NCI-H2227 (cell line): ENCODE results near the gene SLIT3.

Experiments used
- DNase-seq: peaks from one replicate; lab custom pipeline; 2025; ENCODE audit not compliant: unreplicated experiment; lab: John Stamatoyannopoulos, UW

Gene SLIT3

GRCh38 chr5:168879331-168879730, 421.6 kb downstream of the SLIT3 start:
- no peak for DNase-seq

- peak; percentile 16 for DNase-seq
Measured at GRCh38 chr5:168878135-168878745, 422.7 kb downstream of the SLIT3 start.

DNA sequence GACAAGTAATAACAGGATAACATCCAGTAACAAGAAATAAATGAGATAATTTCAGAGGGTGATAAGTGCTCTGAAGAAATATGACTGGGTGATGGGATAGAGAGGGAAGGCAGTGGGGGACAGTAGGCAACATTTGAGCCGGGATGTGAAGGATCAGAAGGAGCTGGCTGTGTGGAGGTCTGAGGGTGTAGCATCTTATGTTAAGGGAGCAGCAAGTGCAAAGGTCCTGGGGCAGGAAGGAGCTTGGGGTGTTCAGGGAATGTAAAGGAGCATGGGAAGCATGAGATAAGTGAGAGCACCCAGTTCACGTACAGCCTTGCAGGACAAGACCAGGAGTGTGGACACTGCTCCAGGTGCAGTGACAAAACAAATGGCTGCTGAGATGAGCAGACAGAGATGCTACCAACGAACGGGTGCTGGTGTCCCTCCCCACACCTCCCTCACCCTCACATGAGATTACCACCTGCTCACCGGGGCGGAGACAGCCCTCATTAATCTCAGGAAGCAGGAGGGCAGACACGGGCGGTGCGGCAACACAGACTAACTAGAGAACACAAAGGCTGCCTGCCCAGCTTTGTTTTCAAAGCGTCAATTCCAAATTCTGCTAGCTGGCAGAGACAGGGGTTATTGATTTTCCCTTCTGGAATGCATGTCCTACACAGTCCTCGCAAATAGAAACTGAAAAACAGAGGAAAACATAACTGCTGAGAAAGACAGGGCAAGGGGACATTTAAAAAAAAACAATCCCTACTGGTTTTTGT, 423.6 kb downstream of the SLIT3 start:
- DNase-seq = peak; percentile 32

DNA sequence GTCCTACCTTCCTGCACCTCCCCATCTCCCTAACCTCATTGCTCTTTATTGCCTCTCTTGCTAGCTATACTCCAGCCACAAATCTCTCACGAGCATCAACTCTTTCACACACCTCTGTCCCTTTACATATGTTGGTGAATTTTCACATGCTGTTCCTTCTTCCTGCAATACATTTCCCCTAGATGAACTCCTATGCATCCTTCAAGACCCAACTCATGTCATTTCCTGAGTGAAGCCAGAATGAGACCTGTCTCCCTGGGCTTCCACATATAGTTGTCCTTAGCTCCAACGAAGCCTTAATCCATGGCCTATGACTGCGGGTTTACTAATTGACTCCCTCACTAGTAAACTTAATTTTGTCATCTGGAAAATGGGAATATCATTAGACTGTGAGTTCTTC, 424.5 kb downstream of the SLIT3 start:
- no peak for DNase-seq

DNA sequence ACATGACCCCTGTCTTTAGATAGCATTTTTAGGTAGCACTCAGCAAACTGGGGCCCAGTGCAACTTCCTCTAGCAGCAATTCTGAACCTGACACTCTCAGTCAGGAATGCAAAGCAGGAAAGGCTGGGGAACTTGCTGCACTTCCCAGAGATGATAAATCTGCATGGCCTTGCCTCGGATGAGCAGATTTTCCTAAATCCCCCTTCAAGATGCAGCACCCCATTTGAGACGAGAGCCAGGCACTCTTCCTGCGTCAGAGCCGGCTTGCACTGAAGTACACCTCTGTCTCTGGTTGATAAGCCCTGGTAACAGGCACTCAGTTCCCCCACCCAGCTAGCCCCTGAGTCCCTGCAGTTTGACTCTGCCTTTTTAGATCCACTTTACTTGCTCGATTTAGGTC, 425.1 kb downstream of the SLIT3 start:
- DNase-seq = no peak

DNA sequence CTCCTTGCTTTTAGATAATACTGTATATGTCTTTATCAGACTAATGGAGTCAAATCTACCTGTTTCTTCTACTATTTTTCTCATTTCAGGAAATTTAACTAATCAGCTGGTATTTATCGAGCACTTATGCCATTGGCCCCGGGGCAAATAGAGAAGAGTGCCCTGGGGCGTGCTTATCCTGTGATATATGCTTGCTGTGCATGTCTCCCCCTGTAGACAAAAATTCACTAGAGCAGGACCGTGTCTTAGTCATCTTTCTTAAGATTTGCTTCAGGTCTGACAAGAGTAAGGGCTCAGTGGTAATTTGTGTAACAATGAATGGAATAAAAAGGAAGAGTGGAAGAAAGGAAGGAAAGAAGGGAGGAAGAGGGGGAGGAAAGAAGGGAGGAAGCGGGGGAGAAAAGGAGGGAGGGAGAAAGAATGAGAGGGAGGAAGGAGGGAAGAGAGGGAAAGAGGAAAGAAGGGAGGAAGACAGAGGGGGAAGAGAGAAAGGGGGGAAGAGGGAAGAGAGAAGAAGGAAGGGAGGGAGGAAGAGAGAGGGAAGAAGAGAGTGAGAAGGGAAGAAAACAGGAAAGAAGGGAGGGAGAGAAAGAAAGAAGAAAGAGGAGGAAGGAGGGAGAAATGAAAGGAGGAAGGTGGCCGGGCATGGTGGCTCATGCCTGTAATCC, 426.1 kb downstream of the SLIT3 start:
- DNase-seq = no peak

DNA sequence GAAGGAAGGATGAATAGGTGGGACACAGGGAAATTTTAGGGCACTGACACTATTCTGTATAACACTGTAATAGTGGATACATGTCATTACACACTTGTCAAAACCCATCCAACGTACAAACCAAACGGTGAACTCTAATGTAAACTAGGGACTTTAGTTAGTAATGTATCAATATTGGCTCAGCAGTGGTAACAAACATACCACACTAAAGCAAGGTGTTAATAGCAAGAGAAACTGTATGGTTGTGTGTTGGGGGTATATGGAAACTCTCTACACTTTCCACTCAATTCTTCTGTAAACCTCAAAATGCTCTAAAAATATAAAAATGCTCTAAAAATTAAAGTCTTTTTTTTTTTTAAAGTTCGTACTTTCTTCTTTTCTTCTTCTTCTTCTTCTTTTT, 428.7 kb downstream of the SLIT3 start:
- DNase-seq = no peak

GRCh38 chr5:168870910-168871309, 430.0 kb downstream of the SLIT3 start:
- DNase-seq = no peak

- no peak for DNase-seq
Measured at GRCh38 chr5:168869615-168870227, 431.2 kb downstream of the SLIT3 start.

DNA sequence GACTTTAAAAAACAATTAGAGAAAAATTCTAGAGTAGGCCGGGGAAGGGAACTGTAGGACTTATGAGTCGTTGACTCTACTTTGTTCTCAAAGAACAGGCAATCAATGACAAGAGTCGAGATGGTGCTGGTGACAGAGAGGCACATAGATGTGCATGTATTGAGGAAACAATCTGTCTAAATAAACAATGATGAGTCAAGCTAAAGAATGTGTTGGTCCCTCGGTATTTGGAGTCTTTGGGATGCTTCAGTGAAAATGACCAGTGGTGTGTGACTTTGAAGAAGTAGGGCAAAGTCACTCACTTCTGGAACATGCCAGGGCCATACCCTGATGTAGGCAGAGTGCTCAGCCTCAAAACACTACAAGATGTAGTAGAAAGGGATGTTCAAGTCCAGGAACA, 433.7 kb downstream of the SLIT3 start:
- DNase-seq = no peak

DNA sequence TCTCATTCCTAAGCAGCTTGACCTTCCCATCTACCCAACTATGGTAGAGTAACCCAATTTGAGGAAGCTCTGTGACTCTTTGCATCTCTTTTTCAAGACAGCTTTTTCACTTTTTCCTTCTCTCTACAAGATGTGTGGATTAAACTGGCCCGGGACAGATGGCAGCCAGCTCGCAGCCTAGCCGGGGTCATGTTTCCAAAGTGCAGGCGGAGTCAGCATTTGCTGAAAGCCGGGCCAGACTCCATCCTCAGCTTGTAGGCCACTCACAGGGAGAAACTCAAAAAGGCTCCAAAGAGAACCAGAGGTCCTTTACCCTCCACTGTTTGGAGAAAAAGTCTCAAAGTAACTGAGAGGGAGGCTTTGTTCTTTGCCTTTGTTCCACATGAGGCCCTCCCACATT, 435.0 kb downstream of the SLIT3 start:
- DNase-seq = no peak

DNA sequence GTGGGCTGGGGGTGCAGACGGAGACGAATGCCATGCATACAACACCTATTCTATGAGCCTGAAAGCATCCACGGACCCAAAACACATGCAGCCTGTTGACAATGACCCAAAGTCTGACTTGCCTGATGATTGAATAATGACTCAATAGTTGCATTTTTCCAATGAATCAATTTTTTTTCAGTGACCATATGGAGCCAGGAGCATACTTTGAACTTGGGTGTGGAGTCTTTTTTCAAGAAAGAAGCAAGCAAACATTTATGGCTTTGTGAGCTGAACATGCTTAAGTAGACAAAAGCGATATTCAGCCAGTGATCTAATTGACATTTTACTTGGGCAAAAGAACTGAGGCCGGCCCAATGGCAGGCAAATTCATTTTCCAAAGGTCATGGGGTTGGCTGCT, 437.9 kb downstream of the SLIT3 start:
- no peak for DNase-seq

DNA sequence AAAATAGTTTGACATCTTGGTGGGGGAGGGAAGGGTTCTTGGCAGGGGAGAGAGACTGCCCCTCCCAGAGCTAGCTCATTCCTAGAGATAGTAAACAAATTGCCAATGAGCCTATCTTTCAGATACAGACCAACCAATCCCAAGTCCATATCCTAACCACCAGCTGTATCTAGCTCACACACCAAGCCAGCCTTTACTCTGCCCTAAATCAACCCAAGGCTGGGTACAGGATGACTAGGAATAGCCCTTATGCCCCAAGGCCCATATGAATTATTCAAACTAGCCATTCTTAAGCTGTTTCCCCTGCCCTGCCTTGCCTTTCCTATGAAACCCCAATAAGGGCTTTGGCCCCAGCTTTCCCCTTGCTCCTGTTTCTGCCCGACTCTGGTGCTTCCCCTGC, 440.4 kb downstream of the SLIT3 start:
- no peak for DNase-seq

DNA sequence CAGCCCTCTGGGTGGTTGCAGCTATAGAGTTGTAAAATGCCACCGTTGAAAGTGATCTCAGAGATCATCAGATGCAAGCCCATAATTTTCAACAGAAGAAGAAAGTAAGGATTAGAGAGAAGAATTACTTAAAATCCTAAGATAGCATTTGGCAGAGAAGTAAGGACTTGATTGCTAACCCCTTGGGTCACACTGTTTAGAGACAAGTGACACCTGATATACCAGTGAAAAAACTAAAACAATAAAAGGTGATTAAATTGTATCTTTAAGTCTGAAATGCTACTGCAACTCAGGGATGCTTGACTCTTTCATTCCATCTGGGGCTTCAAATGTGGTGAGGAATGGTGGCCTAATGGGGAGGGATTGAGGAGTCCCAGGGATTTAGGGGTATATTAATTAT, 440.9 kb downstream of the SLIT3 start:
- no peak for DNase-seq

- DNase-seq = no peak
Measured at GRCh38 chr5:168859471-168859870, 441.5 kb downstream of the SLIT3 start.

- DNase-seq = no peak
Measured at GRCh38 chr5:168858994-168859393, 441.9 kb downstream of the SLIT3 start.

DNA sequence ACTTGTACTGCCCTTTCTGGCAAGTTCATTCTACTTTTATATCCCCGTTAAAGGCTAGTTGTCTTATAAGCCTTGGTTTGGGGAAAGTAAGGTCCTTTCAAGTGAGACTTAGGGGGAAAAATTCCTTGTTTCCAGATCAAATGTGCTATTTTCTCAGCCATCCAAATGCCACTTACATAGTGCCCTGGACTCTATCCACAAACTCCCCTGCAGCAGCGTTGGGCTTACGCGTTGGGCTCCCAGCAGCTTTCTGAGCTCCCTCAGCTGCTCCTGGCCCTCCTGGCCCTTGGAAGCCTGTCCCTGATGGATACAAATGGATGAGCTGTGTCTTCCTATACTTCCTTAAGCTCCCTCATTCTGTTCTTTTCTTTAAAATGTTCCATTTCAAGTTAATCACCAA, 442.6 kb downstream of the SLIT3 start:
- no peak for DNase-seq

DNA sequence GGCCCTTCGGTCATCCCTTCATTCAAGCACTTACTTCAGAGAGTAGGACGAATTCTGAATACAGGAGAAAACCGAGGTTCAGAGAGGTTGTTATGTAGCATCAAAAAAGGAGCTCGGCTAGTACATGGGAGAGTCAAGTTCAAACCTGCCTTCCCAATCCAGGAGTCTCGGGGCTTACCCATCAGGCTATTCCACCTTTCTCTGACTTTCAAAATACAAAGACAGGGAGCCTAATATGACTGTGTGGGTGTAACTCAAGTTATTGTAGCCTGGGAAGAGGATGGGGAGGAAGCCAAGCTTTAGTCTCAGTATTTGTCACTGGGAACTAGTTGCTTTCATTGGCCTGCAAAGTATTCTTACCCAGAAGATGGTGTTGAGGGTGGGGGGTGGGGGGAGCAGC, 447.0 kb downstream of the SLIT3 start:
- DNase-seq = no peak

GRCh38 chr5:168852329-168852728, 448.6 kb downstream of the SLIT3 start:
- DNase-seq = no peak

DNA sequence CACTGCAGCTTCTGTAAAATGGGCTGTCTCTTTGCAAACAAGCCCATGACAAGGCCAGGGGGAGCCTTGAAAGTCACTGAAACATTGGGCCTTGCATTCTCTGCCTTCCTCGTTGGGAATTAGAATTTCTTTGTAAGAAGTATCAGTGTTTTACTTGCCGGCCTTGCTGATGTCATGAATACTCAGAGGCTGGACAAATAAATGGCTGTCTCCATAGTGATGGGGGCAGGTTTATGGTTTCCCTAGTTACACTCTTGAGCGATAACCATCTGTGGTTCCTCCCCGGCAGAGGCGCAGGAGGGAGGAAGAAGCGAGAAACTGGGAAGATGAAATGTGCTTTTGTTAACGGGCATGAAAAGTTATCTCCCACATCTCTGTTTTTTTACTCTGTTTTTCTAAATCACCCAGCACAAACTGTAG, 449.0 kb downstream of the SLIT3 start:
- DNase-seq = peak; percentile 7

GRCh38 chr5:168850683-168851082, 450.3 kb downstream of the SLIT3 start:
- no peak for DNase-seq

DNA sequence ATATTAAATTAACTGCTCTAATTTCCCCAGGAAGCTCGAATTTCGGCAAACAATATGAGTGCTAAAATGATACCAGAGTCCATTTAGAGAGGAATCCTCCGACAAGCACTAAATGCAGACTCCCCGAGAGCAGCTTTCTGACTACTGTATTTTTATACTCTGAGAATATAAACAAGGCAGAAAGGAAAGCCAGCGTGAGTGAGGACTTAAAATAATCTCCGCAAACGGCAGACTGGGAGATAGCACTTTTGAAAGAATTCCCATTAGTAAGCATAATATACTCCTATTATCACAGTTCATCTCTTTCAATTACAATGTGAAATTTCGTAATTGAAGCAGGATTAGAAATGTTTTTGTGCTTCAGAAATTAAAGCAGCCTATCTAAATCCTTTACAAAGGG, 452.4 kb downstream of the SLIT3 start:
- DNase-seq = no peak
